Measurements from ENCODE around the gene ADGRA1.

GRCh38 chr10:133131734-133132472 is 44.2 kb downstream of the ADGRA1 start:
- TF ChIP-seq RFX5 (IDR thresholded peaks at IDR 0.05) (no peak), ZFP36 (IDR thresholded peaks at IDR 0.05; ENCODE audit: borderline replicate concordance, partially characterized antibody) (no peak)
